RCC 7860 (cell line): ENCODE results near the gene LRRC9.
A peak's percentile ranks its signal among the peaks of the same experiment; 100 is the strongest.

Experiments
- DNase-seq: peaks from one replicate; pipeline ENCODE4 v3.0.0-alpha.2; 2015; ENCODE audit warnings: low spot score
- FAIRE-seq: peaks from 2 replicates; lab custom pipeline; 2012; peaks lifted over from hg19 to GRCh38; lab: Jason Lieb, UNC

The LRRC9 gene

GRCh38 chr14:60101786-60102185 lies 181.8 kb downstream of the LRRC9 start:
- FAIRE-seq = no peak

GRCh38 chr14:60102389-60102788 lies 182.4 kb downstream of the LRRC9 start:
- FAIRE-seq (no peak), DNase-seq (no peak)

More at GRCh38 chr14:60101786-60102185, 181.8 kb downstream of the LRRC9 start:
- DNase-seq = no peak

- FAIRE-seq (peak; percentile 51), DNase-seq (peak; percentile 6)
Measured at GRCh38 chr14:60106339-60106738, 186.4 kb downstream of the LRRC9 start.

GRCh38 chr14:60107477-60107876 lies 187.5 kb downstream of the LRRC9 start:
- FAIRE-seq = no peak
- DNase-seq = no peak

GRCh38 chr14:60111732-60112131 lies 191.8 kb downstream of the LRRC9 start:
- DNase-seq = no peak
- FAIRE-seq = no peak
